Hepatocyte (in vitro differentiated cells): ENCODE measurements around the gene IGF2BP3.

Source experiments
- CTCF ChIP-seq: fragments of 200-600 bp; sonication (generic); IDR thresholded peaks from 2 replicates; pipeline ENCODE4 v1.5.1; 2016; ENCODE audit warnings: antibody characterized with exemption, mild to moderate bottlenecking; ENCODE audit not compliant: poor library complexity
- EZH2 ChIP-seq: fragments of 200-600 bp; sonication (generic); IDR thresholded peaks from 2 replicates; pipeline ENCODE4 v1.6.1; 2016; ENCODE audit warnings: antibody characterized with exemption, mild to moderate bottlenecking, borderline replicate concordance
- EZH2phosphoT487 ChIP-seq: fragments of 200-600 bp; sonication (generic); IDR thresholded peaks from one replicate; pipeline ENCODE4 v1.6.1; 2018; ENCODE audit warnings: antibody characterized with exemption, mild to moderate bottlenecking, low read depth, moderate library complexity; ENCODE audit not compliant: unreplicated experiment, severe bottlenecking

GRCh38 chr7:23291957-23292560 lies 178.2 kb downstream of the IGF2BP3 start:
- TF ChIP-seq CTCF (no peak), EZH2 (no peak), EZH2phosphoT487 (no peak)
